Hepatocyte (in vitro differentiated cells): ENCODE measurements around the gene SULT6B1.

ENCODE experiments used
- EZH2 ChIP-seq: fragments of 200-600 bp; sonication (generic); IDR thresholded peaks from 2 replicates; pipeline ENCODE4 v1.6.1; 2016; ENCODE audit warnings: antibody characterized with exemption, mild to moderate bottlenecking, borderline replicate concordance
- TF ChIP-seq, protein P1 (sequence below): fragments of 200-600 bp; sonication (generic); IDR thresholded peaks from 2 replicates; pipeline ENCODE4 v1.5.1; 2016; ENCODE audit warnings: antibody characterized with exemption, mild to moderate bottlenecking; ENCODE audit not compliant: poor library complexity

DNA sequence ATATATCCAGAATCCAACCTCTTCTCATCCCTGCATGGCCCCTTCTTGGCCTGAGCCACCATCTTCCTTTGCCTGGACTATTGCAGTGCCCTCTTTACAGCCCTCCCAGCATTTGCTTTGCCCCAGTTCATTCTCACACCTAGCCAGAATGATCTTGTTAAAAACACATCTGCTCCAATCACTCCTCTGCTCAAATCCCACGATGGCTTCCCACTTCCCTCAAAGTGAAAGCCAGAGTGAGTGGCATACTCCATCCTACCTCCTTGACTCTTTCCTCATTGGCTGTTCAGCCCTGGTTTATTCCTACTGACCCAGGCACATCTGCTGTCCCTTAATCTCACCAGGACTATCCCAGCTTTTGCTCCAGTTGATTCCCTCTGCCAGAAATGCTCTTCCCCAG, 14.7 kb downstream of the SULT6B1 start:
- TF ChIP-seq, protein P1, sequence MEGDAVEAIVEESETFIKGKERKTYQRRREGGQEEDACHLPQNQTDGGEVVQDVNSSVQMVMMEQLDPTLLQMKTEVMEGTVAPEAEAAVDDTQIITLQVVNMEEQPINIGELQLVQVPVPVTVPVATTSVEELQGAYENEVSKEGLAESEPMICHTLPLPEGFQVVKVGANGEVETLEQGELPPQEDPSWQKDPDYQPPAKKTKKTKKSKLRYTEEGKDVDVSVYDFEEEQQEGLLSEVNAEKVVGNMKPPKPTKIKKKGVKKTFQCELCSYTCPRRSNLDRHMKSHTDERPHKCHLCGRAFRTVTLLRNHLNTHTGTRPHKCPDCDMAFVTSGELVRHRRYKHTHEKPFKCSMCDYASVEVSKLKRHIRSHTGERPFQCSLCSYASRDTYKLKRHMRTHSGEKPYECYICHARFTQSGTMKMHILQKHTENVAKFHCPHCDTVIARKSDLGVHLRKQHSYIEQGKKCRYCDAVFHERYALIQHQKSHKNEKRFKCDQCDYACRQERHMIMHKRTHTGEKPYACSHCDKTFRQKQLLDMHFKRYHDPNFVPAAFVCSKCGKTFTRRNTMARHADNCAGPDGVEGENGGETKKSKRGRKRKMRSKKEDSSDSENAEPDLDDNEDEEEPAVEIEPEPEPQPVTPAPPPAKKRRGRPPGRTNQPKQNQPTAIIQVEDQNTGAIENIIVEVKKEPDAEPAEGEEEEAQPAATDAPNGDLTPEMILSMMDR: no peak
- no peak for TF ChIP-seq EZH2
